Stimulated activated CD4-positive, alpha-beta T cell treated with anti-CD3 and anti-CD28 coated beads, Interleukin-15, amount 100 ng/mL, for 48 hours (primary cell): ENCODE measurements around the gene ST8SIA5.
"Not testable (repeated sequence)": the region's sequence is repeated elsewhere in the genome, so short reads cannot be mapped to it uniquely, and the experiment has no call there.

Source experiments
- DNase-seq, 2 donors: peaks; one replicate each; pipeline ENCODE4 v3.0.0-alpha.2; 2020; ENCODE audit warnings: low read depth in 2 of 2

ST8SIA5 gene

GRCh38 chr18:46756559-46757201 is at the start of gene ST8SIA5:
ST8SIA5 (minus strand) TSS chr18:46757053; CDS start chr18:46756508, 545 bp downstream.
- DNase-seq, result no peak

- DNase-seq, result not testable (repeated sequence)
Observed at GRCh38 chr18:46795945-46796344, 39.1 kb upstream of the ST8SIA5 start.

- no peak for DNase-seq
Observed at GRCh38 chr18:46794607-46795006, 37.8 kb upstream of the ST8SIA5 start.

- no peak for DNase-seq
Observed at GRCh38 chr18:46793565-46793964, 36.7 kb upstream of the ST8SIA5 start.

- no peak for DNase-seq
Observed at GRCh38 chr18:46789088-46789487, 32.2 kb upstream of the ST8SIA5 start.

GRCh38 chr18:46787674-46788073 is 30.8 kb upstream of the ST8SIA5 start:
- DNase-seq, result no peak

- no peak for DNase-seq
Observed at GRCh38 chr18:46772357-46772756, 15.5 kb upstream of the ST8SIA5 start.

- no peak for DNase-seq
Observed at GRCh38 chr18:46771141-46771540, 14.3 kb upstream of the ST8SIA5 start.

GRCh38 chr18:46770708-46771107 is 13.9 kb upstream of the ST8SIA5 start:
- no peak for DNase-seq

GRCh38 chr18:46768166-46768921 is 11.5 kb upstream of the ST8SIA5 start:
- no peak for DNase-seq

GRCh38 chr18:46767217-46767616 is 10.4 kb upstream of the ST8SIA5 start:
- DNase-seq, result no peak

- no peak for DNase-seq
Observed at GRCh38 chr18:46764586-46764985, 7.7 kb upstream of the ST8SIA5 start.

GRCh38 chr18:46761059-46761769 is 4.4 kb upstream of the ST8SIA5 start:
- no peak for DNase-seq

- DNase-seq, result no peak
Observed at GRCh38 chr18:46759890-46760289, 3.0 kb upstream of the ST8SIA5 start.

- no peak for DNase-seq
Observed at GRCh38 chr18:46756025-46756558, 761 bp downstream of the ST8SIA5 start.

GRCh38 chr18:46755315-46756024 is 1.4 kb downstream of the ST8SIA5 start:
- DNase-seq, result no peak

- DNase-seq, result no peak
Observed at GRCh38 chr18:46754661-46755292, 2.1 kb downstream of the ST8SIA5 start.

GRCh38 chr18:46754188-46754587 is 2.7 kb downstream of the ST8SIA5 start:
- no peak for DNase-seq

GRCh38 chr18:46751882-46752281 is 5.0 kb downstream of the ST8SIA5 start:
- no peak for DNase-seq

- DNase-seq, result no peak
Observed at GRCh38 chr18:46750626-46751025, 6.2 kb downstream of the ST8SIA5 start.

GRCh38 chr18:46748466-46748865 is 8.4 kb downstream of the ST8SIA5 start:
- no peak for DNase-seq
